NCI-H1436 (cell line): ENCODE data around the gene SNRPA.

Experiments
- DNase-seq: peaks from one replicate; lab custom pipeline; 2025; lab: John Stamatoyannopoulos, UW

SNRPA gene

DNA sequence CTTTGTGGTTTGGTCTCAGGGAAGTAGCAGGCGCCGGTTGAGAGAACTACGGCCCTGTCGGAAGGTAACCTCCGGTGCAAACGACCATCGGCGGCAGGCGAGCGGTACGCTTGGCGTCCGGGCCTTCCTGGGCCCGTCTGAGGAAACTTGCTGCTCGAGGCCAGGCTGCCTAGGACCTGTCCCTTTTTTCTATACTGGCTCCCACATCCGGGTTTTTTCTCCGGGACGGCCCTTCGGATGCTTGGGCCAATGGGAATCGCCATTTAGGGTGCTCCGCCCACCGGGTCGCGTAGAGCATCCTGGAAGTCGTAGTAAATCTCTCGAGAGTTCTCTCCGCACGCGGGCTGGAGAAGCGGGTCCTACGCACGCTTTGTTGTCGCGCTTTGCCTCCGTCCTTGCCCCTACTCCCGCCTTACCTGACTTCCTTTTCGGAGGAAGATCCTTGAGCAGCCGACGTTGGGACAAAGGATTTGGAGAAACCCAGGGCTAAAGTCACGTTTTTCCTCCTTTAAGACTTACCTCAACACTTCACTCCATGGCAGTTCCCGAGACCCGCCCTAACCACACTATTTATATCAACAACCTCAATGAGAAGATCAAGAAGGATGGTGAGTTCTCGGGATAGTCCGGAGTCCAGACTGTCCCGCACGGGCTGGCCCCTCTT is at the start of gene SNRPA:
Gene SNRPA, plus strand, starts transcription at position 330 of the 664 bp plus-strand sequence. Its CDS starts 206 bp downstream, at position 536.
- peak; percentile 98 for DNase-seq

DNA sequence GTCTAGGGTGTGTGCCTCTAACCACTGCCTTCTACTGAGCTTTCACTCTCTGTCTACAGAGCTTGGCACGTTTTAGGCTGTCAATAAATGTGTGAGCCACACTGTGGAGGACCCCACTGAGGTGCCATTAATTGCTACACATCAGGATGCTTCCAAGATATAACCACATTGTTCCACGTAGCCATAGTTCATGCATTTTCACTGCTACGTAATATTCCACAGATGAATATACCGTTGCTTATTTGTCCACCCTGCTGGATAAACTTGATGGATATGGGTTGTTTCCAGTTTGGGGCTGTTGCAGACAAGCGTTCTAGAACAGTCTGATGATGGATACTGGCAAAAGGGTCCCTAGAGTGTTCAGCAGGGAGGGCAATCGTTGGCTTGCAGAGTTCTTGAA is 49.2 kb upstream of the SNRPA start:
- DNase-seq = no peak

- DNase-seq = no peak
Observed at GRCh38 chr19:40702337-40703012, 48.5 kb upstream of the SNRPA start.

- no peak for DNase-seq
Observed at GRCh38 chr19:40703029-40703755, 47.8 kb upstream of the SNRPA start.

- DNase-seq = no peak
Observed at GRCh38 chr19:40704491-40705361, 46.3 kb upstream of the SNRPA start.

- no peak for DNase-seq
Observed at GRCh38 chr19:40705362-40705651, 45.7 kb upstream of the SNRPA start.

- no peak for DNase-seq
Observed at GRCh38 chr19:40705950-40706619, 44.9 kb upstream of the SNRPA start.

GRCh38 chr19:40707615-40708014 is 43.4 kb upstream of the SNRPA start:
- DNase-seq = no peak

- DNase-seq = no peak
Observed at GRCh38 chr19:40709817-40710216, 41.2 kb upstream of the SNRPA start.

- no peak for DNase-seq
Observed at GRCh38 chr19:40713939-40714338, 37.1 kb upstream of the SNRPA start.

DNA sequence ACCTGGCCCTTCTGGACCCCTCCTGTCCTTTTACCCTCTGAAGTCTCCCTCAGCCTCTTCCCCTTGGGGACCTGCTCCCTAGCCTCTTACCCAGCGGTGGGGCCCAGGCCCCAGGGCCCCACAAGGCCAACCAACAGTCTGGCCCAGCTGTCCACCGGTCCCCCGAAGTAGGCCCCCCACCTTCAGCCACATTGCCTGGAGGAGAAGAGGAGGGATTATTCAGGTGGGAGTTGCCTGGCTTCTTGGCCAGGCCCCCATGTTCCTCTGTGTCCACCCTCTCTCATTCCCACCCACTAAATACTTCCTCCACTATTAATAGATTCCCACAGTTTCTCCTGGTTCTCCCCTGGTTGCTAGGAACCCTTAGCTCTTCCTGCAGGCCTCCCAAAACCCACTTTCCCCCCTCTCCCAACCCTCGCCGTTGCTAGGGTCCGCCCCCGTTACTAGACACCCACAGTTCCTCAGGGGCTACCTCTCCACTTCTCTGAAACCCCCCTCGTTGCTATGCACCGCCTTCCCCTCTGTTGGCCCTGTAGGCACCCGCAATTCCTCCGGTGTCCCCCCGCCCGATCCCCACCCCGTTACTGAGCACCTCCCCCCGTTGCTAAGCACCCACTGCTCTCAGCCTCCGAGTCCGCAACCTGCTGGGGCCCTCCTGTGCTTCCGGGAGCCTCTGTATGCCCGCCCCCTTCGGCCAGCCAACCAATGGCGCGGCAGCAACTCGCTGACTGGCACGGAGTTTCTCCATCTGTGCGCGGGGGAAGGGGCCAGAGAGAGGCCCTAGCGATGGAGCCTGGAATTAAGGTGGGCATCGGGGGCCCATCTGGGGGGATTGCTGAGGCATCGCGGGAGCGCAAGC is 36.3 kb upstream of the SNRPA start:
- peak; percentile 95 for DNase-seq

GRCh38 chr19:40716031-40716481 is 34.9 kb upstream of the SNRPA start:
- DNase-seq = no peak

DNA sequence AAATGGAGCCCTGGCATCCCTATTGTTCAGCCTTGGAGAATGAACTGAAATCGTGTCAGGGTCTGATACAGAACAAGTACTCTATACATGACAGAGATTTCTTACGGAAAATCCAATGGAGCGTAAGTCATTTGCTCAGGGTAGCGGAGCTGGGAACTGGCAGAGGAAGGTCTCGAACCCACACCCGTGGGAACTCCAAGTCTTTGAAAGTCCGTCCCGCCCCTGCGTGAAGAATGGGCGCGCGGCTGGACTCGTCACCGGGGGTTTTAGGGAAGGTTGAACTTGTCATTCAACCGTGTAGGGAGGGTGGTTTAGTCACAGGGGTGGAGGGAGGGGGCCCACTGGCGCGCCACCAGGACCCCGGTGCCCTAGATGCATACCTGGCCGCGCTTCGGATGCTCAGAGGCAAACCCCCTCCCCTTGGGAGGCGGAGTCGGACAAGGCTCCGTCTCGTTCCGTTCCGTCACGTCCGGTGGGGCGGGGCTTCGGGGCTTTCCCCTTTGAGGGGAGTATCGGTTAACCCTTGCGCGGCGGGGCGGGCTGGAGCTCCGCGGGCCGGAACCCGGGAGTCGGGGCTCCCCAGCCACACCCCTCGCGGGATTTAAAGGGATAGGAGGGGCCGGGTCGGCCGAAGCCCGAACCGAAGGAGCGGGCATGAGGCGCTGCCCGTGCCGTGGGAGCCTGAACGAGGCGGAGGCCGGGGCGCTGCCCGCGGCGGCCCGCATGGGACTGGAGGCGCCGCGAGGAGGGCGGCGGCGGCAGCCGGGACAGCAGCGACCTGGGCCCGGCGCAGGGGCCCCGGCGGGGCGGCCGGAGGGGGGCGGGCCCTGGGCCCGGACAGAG is 34.3 kb upstream of the SNRPA start, which contains the start of the genes COQ8B and ITPKC:
Gene COQ8B, minus strand, starts transcription at position 405 of the 843 bp plus-strand sequence. CDS start 2,254 bp downstream, outside the sequence.
Gene ITPKC, plus strand, starts transcription at position 631 of the 843 bp plus-strand sequence. Its CDS starts 24 bp downstream, at position 655.
- peak; percentile 99 for DNase-seq

DNA sequence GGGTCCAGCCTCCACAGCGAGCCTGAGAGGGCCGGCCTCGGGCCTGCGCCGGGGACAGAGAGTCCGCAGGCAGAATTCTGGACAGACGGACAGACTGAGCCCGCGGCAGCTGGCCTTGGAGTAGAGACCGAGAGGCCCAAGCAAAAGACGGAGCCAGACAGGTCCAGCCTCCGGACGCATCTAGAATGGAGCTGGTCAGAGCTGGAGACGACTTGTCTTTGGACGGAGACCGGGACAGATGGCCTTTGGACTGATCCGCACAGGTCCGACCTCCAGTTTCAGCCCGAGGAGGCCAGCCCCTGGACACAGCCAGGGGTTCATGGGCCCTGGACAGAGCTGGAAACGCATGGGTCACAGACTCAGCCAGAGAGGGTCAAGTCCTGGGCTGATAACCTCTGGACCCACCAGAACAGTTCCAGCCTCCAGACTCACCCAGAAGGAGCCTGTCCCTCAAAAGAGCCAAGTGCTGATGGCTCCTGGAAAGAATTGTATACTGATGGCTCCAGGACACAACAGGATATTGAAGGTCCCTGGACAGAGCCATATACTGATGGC is 33.6 kb upstream of the SNRPA start:
- no peak for DNase-seq

- DNase-seq = no peak
Observed at GRCh38 chr19:40717880-40718773, 32.9 kb upstream of the SNRPA start.

DNA sequence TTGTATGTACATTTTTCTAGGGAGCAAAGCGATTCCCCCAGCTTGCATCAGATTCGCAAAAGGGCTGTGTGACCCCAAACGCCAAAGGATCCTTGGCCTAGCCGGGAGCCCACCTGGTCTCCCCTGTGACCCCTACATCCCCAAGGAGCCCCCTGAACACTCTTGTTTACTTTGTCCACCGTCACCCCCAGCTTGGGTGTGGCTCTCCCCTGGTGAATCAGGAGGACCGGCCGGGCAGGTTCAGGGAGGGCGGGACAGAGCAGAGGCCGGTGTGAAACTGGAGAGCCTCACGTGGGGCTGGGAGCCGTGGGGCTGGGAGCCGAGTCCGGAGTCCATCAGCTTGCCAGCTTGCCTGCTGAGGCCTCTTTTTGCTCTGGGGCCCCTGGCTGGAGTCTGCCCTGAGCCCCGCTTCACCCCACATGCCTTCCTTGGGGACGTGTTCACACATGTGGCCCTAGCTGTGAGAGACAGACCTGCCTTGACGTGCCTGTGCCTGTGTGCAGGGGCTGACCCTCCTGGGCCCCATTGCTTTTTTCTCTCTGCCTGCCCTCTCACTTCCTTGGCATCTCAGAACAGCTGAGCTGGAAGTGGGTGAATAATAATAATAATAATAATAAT is 32.1 kb upstream of the SNRPA start:
- no peak for DNase-seq

GRCh38 chr19:40719414-40719894 is 31.5 kb upstream of the SNRPA start:
- DNase-seq = no peak

GRCh38 chr19:40721140-40721486 is 29.9 kb upstream of the SNRPA start:
- no peak for DNase-seq
